ENCODE results near the gene TANC1.

Gene TANC1

GRCh38 chr2:159214325-159214865 lies 246.0 kb downstream of the TANC1 start:
- Histone ChIP-seq H3K4me3 (no peak overlapping the region), H3K27ac (no peak overlapping the region), H3K9me3 (no peaks in the 10 kb centered on the region), H3K27me3 (no peaks in the 10 kb centered on the region), H3K4me1 (peaks cover 0 to 32% (median 12%) of the 10 kb centered on the region in 4 donors), H3K36me3 (peaks cover 22 to 53% (median 51%) of the 10 kb centered on the region in 3 donors)
- TF ChIP-seq, protein P1, sequence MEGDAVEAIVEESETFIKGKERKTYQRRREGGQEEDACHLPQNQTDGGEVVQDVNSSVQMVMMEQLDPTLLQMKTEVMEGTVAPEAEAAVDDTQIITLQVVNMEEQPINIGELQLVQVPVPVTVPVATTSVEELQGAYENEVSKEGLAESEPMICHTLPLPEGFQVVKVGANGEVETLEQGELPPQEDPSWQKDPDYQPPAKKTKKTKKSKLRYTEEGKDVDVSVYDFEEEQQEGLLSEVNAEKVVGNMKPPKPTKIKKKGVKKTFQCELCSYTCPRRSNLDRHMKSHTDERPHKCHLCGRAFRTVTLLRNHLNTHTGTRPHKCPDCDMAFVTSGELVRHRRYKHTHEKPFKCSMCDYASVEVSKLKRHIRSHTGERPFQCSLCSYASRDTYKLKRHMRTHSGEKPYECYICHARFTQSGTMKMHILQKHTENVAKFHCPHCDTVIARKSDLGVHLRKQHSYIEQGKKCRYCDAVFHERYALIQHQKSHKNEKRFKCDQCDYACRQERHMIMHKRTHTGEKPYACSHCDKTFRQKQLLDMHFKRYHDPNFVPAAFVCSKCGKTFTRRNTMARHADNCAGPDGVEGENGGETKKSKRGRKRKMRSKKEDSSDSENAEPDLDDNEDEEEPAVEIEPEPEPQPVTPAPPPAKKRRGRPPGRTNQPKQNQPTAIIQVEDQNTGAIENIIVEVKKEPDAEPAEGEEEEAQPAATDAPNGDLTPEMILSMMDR (IDR thresholded peaks at IDR 0.05) = no peak
- intact Hi-C loops (cut with DNase I; ENCODE audit: low total_unique reads) = no loop called here
- DNase-seq = no peak

DNA sequence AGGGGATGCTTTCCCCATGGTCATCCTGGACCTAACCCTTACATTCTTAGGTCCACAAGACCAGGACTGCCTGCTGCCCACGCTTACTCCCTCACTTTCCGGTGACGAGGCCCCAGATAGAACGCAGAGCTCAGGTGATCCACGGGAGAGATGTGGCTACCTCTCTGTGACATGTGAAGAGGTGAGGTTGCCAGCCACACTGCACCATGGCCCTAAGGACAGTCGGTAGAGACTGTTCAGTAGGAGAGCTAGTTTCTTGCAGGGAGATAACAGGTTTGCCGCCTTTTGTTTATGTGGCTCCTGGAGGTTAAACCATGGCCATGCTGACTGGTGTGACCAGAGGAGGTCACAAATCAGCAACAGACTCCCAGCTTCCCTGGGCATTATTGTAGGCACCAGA lies 246.7 kb downstream of the TANC1 start:
- DNase-seq = no peak
- TF ChIP-seq, protein P1 (IDR thresholded peaks at IDR 0.05) = no peak
- peaks cover 29 to 60% (median 58%) of the 10 kb centered on the region in 3 donors for H3K36me3 ChIP-seq

GRCh38 chr2:159217676-159218075 lies 249.2 kb downstream of the TANC1 start:
- no peak overlapping the region for H3K27ac ChIP-seq
- no peaks in the 10 kb centered on the region for H3K4me1 ChIP-seq
- H3K36me3 ChIP-seq = peaks cover 45 to 86% (median 82%) of the 10 kb centered on the region in 3 donors
- intact Hi-C loops (cut with DNase I; ENCODE audit: low total_unique reads) = no loop called here
- H3K4me3 ChIP-seq = no peak overlapping the region
- H3K9me3 ChIP-seq = no peaks in the 10 kb centered on the region
- TF ChIP-seq, protein P1 (IDR thresholded peaks at IDR 0.05) = no peak
- no peak for DNase-seq
- no peaks in the 10 kb centered on the region for H3K27me3 ChIP-seq

More for the DNA sequence above, 246.7 kb downstream of the TANC1 start:
- H3K9me3 ChIP-seq = no peaks in the 10 kb centered on the region
- peaks cover 0 to 25% (median 8%) of the 10 kb centered on the region in 4 donors for H3K4me1 ChIP-seq
- no peaks in the 10 kb centered on the region for H3K27me3 ChIP-seq
- intact Hi-C loops (cut with DNase I; ENCODE audit: low total_unique reads) = no loop called here
- H3K27ac ChIP-seq = no peak overlapping the region
- no peak overlapping the region for H3K4me3 ChIP-seq

- no peak for DNase-seq
- intact Hi-C loops (cut with DNase I; ENCODE audit: low total_unique reads) = no loop called here
- no peaks in the 10 kb centered on the region for H3K4me1 ChIP-seq
- peaks cover 45 to 93% (median 86%) of the 10 kb centered on the region in 3 donors for H3K36me3 ChIP-seq
- no peak overlapping the region for H3K27ac ChIP-seq
- H3K4me3 ChIP-seq = no peak overlapping the region
- TF ChIP-seq, protein P1 (IDR thresholded peaks at IDR 0.05) = no peak
- no peaks in the 10 kb centered on the region for H3K9me3 ChIP-seq
- no peaks in the 10 kb centered on the region for H3K27me3 ChIP-seq
Observed at GRCh38 chr2:159218389-159218788, 249.9 kb downstream of the TANC1 start.

DNA sequence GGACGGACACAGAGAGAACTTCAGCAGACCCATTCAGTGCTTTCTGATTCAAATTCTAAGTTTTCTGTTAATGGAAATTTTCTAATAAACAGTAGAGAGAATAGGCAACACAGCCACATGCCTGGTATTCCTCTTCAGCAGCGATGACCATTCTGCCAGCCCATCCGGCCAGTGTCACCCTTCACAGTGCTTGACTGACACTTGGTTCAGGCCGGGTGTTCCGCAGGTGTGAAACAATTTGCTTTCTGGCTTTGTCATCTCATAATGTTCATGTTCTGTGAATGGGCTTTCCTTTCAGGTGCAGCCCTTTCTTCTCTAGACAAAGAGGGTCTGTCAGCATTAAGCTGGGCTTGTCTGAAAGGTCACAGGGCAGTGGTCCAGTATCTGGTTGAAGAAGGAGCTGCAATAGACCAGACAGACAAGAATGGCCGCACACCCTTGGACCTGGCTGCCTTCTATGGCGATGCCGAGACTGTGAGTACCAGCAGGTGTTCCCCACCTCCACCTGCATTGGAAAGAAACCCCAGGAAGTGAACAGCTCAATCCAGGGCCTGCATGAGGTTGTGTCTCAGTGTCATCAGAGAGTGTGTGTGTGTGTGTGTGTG lies 251.1 kb downstream of the TANC1 start:
- H3K4me1 ChIP-seq = no peaks in the 10 kb centered on the region
- intact Hi-C loops (cut with DNase I; ENCODE audit: low total_unique reads) = no loop called here
- H3K4me3 ChIP-seq = no peak overlapping the region
- H3K27ac ChIP-seq = no peak overlapping the region
- H3K27me3 ChIP-seq = no peaks in the 10 kb centered on the region
- TF ChIP-seq, protein P1 (IDR thresholded peaks at IDR 0.05) = no peak
- no peaks in the 10 kb centered on the region for H3K9me3 ChIP-seq
- H3K36me3 ChIP-seq = peaks cover 53 to 100% (median 94%) of the 10 kb centered on the region in 3 donors
- no peak for DNase-seq

All from tibial artery (tissue), 4 donors.